Measurements from ENCODE around the gene BPIFB6. TPM values are rescaled to one million over a fixed set of nuclear protein-coding genes. Genes with fewer than 3 reads are reported as not detected.

The BPIFB6 gene
- total RNA-seq, 3 donors from 2014 or later: not detected

DNA sequence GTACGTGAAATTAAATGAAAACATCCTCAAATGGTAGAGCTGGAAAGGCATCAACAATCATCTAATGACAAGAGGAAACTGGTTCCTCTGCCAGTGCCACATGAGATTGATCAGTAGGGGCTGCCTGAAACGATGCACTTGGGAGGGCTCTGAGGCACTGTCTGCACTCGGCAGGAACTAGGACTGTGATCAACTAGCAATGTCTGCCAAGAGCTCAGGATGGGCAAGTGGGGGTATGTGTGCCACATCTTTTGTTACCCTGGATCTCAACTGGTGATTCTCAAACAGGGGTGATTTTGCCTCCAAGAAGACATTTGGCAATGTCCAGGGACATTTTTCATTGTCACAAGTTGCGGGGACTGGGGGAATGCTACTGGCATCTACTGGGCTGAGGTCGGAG, 1.9 kb downstream of the BPIFB6 start:
- no peaks in the 10 kb centered on the region for H3K36me3 ChIP-seq (ENCODE audit: low read depth)
- TF ChIP-seq CTCF (IDR thresholded peaks at IDR 0.05): no peak
- H3K4me1 ChIP-seq (ENCODE audit: low read depth): no peaks in the 10 kb centered on the region
- no peak for ATAC-seq
- H3K9me3 ChIP-seq: no peaks in the 10 kb centered on the region
- no peak for DNase-seq
- intact Hi-C loops (cut with DNase I, micrococcal nuclease): no loop called here
- H3K4me3 ChIP-seq: no peak overlapping the region

DNA sequence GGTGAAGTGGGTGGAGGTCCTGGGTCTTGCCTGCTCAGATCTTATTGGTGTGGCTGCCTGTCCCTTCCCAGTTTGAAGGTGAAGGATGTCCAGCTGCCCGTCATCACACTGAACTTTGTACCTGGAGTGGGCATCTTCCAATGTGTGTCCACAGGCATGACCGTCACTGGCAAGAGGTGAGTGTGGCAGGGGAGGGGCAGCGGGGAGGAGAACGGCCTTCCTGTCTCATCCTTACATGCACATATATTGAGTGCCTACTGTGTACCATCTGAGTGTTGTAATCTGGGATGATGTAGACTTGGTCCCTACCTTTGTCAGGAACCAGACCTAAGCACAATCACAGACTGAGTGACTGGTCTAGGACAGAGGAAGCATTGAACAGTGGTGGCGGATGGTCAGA, 2.7 kb downstream of the BPIFB6 start:
- ATAC-seq (no peak), DNase-seq (no peak)
- Histone ChIP-seq H3K36me3 (ENCODE audit: low read depth) (no peaks in the 10 kb centered on the region), H3K9me3 (no peaks in the 10 kb centered on the region), H3K4me3 (no peak overlapping the region), H3K4me1 (ENCODE audit: low read depth) (no peaks in the 10 kb centered on the region)
- intact Hi-C loops (cut with DNase I, micrococcal nuclease): no loop called here
- no peak for TF ChIP-seq CTCF (IDR thresholded peaks at IDR 0.05)

GRCh38 chr20:33034901-33035492, 3.5 kb downstream of the BPIFB6 start:
- no peak for DNase-seq
- Histone ChIP-seq H3K4me3 (no peak overlapping the region), H3K4me1 (ENCODE audit: low read depth) (no peaks in the 10 kb centered on the region), H3K9me3 (no peaks in the 10 kb centered on the region), H3K36me3 (ENCODE audit: low read depth) (no peaks in the 10 kb centered on the region)
- no peak for TF ChIP-seq CTCF (IDR thresholded peaks at IDR 0.05)
- intact Hi-C loops (cut with DNase I, micrococcal nuclease): no loop called here
- no peak for ATAC-seq

GRCh38 chr20:33037456-33037855, 6.0 kb downstream of the BPIFB6 start:
- intact Hi-C loops (cut with DNase I, micrococcal nuclease): no loop called here
- ATAC-seq: no peak
- Histone ChIP-seq H3K9me3 (no peaks in the 10 kb centered on the region), H3K36me3 (ENCODE audit: low read depth) (no peaks in the 10 kb centered on the region), H3K4me3 (no peak overlapping the region), H3K4me1 (ENCODE audit: low read depth) (no peaks in the 10 kb centered on the region)
- no peak for TF ChIP-seq CTCF (IDR thresholded peaks at IDR 0.05)
- DNase-seq: no peak

GRCh38 chr20:33038243-33038642, 6.8 kb downstream of the BPIFB6 start:
- no peaks in the 10 kb centered on the region for H3K4me1 ChIP-seq (ENCODE audit: low read depth)
- no peak for TF ChIP-seq CTCF (IDR thresholded peaks at IDR 0.05)
- no peak overlapping the region for H3K4me3 ChIP-seq
- ATAC-seq (no peak), DNase-seq (no peak)
- no peaks in the 10 kb centered on the region for H3K9me3 ChIP-seq
- no peaks in the 10 kb centered on the region for H3K36me3 ChIP-seq (ENCODE audit: low read depth)
- intact Hi-C loops (cut with DNase I, micrococcal nuclease): no loop called here

DNA sequence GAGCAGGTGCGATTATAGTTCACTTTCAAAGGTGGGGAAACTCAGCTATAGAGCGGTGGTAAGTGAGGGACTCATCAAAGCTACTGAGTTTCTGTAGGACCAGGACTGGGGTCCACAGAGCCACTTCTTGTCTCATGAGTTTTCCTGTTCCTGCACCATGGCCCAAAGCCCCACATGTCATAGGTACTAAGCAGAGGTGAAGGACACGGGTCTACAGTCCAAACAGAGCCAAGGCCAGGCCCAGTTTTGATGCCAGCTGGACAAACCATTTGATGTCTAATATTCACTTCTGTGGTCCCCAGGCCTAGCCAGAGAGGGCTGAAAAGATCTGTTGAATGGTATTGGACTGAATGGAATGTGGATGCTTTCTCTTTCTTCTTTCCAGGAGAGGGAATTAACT, 11.0 kb downstream of the BPIFB6 start:
- TF ChIP-seq CTCF (IDR thresholded peaks at IDR 0.05): no peak

More for the DNA sequence above, 11.0 kb downstream of the BPIFB6 start:
- Histone ChIP-seq H3K4me3 (no peak overlapping the region), H3K4me1 (ENCODE audit: low read depth) (no peaks in the 10 kb centered on the region), H3K36me3 (ENCODE audit: low read depth) (no peaks in the 10 kb centered on the region), H3K9me3 (peaks cover 22% of the 10 kb centered on the region)
- intact Hi-C loops (cut with DNase I, micrococcal nuclease): no loop called here
- ATAC-seq (no peak), DNase-seq (no peak)

Data from mucosa of descending colon (tissue), 3 donors.